GM18867 (cell line): ENCODE measurements around the gene SPCS2.
"Not testable (repeated sequence)": the region's sequence is repeated elsewhere in the genome, so short reads cannot be mapped to it uniquely, and the experiment has no call there.

Source experiments
- ATAC-seq: cut with Tn5 transposase; IDR thresholded peaks from one replicate; pipeline ENCODE4 v1.9.1; 2021; ENCODE audit warnings: mild to moderate bottlenecking, moderate library complexity; ENCODE audit not compliant: unreplicated experiment

The SPCS2 gene

GRCh38 chr11:74949753-74950137 is 679 bp downstream of the SPCS2 start:
- no peak for ATAC-seq

- ATAC-seq = no peak
Observed at GRCh38 chr11:74950374-74950969, 1.4 kb downstream of the SPCS2 start.

DNA sequence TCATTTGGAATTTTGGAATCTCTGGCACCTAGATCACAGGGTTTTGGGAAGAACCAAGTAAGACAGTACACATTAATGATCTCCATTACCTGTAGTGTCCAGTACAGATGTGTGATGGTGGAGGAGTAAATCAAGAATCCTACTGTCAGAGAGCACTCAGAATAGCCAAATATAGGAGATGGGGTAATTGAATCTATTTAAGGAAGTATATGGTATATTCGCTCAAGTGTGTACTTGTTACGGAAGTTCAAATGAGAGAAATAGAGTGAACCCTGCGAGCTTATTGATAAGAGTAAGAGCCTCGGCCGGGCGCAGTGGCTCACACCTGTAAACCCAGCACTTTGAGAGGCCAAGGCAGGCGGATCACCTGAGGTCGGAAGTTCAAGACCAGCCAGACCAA is 2.2 kb downstream of the SPCS2 start:
- no peak for ATAC-seq

- ATAC-seq = no peak
Observed at GRCh38 chr11:74952752-74953151, 3.7 kb downstream of the SPCS2 start.

DNA sequence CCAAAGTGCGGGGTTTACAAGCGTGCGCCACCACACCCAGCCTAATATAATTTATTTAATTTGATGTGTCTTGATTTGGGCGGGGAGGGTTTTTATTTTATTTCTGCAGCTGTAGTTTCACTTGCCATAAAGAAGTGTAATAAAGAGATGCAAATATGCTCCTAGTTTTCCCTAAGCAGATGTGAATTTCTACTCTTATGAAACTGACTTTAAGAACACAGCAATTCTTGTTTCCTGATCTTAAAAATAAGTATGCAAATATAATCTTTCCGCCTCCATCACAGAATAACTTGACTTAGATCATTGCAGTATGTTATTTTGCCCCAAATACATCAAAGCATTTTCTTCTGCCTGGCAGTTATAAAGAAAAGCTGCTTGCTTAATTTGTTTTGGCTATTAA is 4.4 kb downstream of the SPCS2 start:
- ATAC-seq = no peak

GRCh38 chr11:74954199-74954598 is 5.1 kb downstream of the SPCS2 start:
- no peak for ATAC-seq

DNA sequence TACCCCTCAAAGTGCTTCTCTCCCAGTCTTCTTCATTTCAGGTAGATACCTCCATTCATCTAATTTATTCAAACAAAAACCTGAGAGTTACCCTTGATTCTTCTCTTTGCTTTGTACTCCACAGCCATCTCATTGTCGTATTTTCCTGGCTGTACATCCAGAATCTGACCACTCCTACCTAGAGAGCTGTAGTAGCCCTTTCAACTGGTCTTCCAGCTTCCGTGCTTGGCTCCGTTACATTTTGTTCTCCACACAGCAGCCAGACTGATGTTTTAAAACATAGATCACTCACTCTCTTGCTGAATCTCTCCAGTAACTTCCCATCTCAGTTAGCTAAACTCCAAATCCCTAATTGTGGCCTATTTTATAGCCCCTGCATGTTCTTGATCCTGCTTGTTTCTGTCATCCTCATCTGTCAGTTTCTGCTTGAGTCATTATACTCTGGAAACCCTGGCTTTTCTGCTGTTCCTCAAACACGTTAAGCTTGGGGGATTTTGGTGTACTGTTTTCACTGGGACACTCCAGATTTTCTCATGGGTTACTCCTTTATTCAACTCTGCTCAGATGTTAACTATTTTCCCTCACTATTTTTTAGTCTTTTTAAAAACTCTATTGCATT is 7.4 kb downstream of the SPCS2 start:
- no peak for ATAC-seq

GRCh38 chr11:74957937-74958629 is 9.0 kb downstream of the SPCS2 start:
- ATAC-seq = no peak

- ATAC-seq = not testable (repeated sequence)
Observed at GRCh38 chr11:74960128-74960527, 11.1 kb downstream of the SPCS2 start.

DNA sequence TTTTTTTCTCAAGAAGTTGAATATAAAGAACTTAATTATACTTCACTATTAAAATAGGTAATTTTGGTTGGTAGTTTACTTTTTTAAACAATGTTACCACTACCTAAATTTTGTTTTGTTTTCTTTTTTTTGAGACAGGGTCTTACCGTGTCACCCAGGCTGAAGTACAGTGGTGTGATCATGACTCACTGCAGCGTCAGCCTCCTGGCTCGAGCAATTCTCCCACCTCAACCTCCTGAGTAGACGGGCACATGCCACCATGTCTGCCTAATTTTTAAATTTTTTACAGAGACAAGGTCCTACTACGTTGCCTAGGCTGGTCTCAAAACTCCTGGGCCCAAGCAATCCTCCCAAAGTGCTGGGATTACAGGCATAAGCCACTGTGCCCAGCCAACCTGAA is 17.6 kb downstream of the SPCS2 start:
- ATAC-seq = no peak

DNA sequence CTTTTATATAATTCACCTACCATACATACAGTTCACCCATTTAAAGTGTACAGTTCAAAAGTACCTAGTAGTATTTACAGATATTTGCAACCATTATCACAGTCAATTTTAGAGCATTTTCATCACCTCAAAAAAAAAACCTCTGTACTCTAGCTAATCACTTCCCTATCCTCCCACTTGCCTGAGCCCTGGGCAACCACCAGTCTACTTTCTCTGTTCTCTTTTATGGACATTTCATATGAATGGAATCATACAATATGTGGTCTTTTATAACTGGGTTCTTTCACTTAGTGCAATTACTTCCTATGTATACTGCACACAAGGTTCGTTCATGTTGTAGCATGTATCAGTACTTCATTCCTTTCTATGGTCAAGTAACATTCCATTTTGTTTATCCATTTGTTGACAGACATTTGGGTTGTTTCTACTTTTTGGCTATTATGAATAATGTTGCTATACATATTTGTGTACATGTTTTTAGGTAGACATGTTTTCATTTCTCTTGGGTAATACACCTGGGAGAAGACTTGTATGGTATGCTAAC is 21.9 kb downstream of the SPCS2 start:
- no peak for ATAC-seq

DNA sequence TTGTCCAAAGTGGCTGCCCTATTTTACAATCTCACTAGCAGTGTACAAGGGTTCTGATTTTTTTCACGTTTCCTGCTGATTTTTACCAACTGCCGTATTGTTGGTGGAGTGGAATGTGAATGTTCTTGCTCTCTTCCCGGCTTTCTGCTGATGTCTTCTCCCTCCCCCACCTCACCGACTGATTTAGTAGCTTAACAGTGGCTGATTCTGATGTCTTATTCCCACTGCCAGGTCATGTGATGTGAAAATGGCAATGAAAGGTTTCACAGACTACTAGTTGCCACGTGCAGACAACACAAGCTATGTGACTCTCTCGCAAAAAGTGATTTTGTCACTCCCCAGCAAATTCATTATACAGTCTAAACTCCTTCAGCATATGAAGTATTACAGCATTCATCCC is 22.4 kb downstream of the SPCS2 start:
- ATAC-seq = no peak

DNA sequence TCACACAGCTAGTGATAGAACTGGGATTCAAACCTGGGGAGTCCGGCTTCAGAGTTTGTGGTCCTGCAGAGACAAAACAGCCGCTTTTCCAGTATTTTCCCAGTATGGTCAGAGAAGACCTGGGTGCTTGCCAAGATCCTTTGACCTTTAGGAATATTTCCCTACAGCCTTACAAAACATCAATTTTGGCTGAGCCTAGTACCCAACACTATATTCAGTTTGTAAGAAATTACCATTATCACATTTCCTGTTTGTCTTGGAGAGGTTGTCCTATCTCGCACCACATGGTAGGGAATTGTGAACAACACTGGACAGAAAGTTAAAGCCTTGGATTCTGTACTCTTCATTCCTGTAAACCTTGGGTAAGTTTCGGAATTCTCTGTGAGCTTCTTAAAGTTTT is 29.0 kb downstream of the SPCS2 start:
- ATAC-seq = no peak

DNA sequence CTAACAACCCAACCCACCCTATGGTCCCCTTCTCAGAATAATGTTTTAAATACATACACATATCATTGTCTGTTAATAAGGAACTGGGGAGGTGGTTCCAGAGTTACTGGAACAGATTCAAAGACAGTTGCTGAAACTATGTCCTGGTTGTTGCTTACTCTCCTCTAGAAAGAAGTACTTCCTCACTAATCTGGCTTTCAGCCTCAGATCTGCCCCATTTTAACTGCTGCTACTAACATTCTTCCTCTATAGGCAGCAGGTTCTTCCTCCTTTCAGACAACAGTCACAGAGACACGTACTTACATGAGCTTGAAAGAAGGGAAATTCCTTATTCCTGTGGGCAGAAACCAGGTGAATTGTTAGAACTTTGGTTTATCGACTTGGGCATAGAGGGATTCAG is 31.6 kb downstream of the SPCS2 start:
- no peak for ATAC-seq

- ATAC-seq = no peak
Observed at GRCh38 chr11:74981888-74982287, 32.8 kb downstream of the SPCS2 start.

DNA sequence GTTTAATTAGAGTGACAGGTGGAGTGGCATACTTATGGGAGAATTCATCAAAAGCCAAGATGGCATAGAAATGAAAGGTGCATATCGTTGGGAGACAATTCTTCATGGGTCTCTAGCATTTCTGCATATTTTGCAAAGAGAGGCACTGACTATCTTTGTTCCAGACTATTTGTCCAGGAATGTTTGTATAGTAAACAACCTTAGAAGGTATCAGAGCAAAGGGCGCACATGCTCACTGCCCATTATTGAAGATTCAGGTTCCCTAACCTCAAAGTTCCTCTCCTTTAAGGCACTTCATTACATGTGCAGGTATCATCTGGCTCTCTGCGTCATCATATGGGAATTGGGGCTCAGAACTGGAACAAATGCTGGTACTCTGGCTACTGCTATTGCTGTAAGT is 35.0 kb downstream of the SPCS2 start:
- no peak for ATAC-seq

- no peak for ATAC-seq
Observed at GRCh38 chr11:74984730-74985129, 35.7 kb downstream of the SPCS2 start.

DNA sequence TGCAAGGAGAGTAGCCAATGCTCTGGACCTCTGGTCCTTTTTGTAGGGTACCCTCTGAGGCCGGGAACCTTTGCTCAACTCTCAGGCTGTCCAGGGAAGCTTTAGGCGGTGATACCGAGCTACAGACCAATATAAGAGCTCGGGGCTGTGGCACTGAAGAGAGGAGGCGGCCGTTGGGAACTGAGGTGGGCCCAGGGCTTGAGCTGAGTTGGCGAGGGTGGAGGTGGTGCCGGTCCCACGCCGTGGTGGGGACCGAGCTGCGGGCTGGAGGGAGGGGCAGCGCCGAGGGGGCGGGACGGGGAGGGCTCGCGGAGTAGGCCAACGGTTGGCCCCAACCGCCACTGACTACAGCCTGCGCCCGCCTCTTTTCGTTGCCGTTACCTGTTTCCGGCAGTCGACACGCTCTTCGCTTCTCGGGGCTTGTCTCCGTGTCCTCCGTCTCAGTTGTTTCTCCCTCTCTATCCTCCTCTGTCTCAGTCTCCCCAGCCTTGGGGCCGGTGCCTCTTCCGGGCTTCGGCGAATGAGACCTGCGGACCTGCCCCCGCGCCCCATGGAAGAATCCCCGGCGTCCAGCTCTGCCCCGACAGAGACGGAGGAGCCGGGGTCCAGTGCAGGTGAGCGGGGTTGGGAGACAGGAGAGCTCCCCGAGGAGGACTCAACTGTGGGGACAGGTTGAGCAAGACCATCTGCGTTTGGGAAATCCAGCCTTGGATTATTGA is 39.6 kb downstream of the SPCS2 start, which contains the start of gene NEU3:
TSS of gene NEU3 (plus strand) at position 393 of the 719 bp plus-strand sequence. CDS start at position 521, 128 bp downstream.
- peak; percentile 88 for ATAC-seq

GRCh38 chr11:74989260-74989638 is 40.2 kb downstream of the SPCS2 start:
- ATAC-seq = peak; percentile 16

DNA sequence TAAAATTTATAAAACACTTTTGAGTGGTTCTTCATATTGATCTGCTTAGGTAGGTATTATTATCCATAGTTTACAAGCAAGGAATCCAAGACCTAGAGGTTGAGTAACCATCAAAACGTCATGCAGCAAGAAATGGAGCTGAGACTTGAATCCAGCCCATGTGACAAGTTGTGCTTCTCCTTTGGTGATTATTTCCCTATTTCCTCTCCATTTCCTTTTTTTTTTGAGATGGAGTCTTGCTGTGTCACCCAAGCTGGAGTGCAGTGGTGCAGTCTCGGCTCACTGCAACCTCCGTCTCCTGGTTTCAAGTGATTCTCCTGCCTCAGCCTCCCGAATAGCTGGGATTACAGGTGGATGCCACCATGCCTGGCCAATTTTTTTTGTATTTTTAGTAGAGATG is 41.1 kb downstream of the SPCS2 start:
- ATAC-seq = not testable (repeated sequence)

GRCh38 chr11:74990941-74991340 is 41.9 kb downstream of the SPCS2 start:
- no peak for ATAC-seq
